Breast epithelium (tissue), 3 donors: ENCODE results near the gene CLEC2B.

ENCODE experiments used
- POLR2A ChIP-seq: fragments of 450-650 bp; IDR thresholded peaks from one replicate; pipeline ENCODE4 v1.6.1; 2016; ENCODE audit warnings: antibody characterized with exemption, mild to moderate bottlenecking, moderate library complexity
- TF ChIP-seq, protein P1 (sequence below), 3 donors: fragments of 450-650 bp; IDR thresholded peaks; one replicate each; pipeline ENCODE4 v1.5.1; 2016 to 2017; ENCODE audit warnings: antibody characterized with exemption in 3 of 3, mild to moderate bottlenecking in 3 of 3, moderate library complexity in 3 of 3

DNA sequence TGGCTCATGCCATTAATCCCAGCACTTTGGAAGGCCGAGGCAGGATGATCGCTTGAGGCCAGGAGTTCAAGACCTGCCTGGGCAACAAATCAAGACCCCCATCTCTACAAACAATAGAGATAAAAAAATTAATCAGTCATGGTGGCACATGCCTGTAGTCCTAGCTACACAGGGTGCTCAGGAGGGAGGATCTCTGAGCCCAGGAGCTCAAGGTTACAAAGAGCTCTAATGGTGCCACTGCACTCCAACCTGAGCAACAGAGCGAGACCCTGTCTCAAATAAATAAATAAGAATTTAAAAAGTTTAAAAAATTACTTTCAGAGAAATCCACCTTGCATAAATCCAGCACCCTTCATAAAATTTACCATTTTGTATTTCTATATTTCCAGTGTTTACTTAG lies 39.7 kb downstream of the CLEC2B start:
- TF ChIP-seq, protein P1, sequence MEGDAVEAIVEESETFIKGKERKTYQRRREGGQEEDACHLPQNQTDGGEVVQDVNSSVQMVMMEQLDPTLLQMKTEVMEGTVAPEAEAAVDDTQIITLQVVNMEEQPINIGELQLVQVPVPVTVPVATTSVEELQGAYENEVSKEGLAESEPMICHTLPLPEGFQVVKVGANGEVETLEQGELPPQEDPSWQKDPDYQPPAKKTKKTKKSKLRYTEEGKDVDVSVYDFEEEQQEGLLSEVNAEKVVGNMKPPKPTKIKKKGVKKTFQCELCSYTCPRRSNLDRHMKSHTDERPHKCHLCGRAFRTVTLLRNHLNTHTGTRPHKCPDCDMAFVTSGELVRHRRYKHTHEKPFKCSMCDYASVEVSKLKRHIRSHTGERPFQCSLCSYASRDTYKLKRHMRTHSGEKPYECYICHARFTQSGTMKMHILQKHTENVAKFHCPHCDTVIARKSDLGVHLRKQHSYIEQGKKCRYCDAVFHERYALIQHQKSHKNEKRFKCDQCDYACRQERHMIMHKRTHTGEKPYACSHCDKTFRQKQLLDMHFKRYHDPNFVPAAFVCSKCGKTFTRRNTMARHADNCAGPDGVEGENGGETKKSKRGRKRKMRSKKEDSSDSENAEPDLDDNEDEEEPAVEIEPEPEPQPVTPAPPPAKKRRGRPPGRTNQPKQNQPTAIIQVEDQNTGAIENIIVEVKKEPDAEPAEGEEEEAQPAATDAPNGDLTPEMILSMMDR (IDR thresholded peaks at IDR 0.05): no peak
- no peak for TF ChIP-seq POLR2A
